ENCODE results near the gene IFITM1.

- TF ChIP-seq CTCF (IDR thresholded peaks at IDR 0.05 in 8 of 11, conservative IDR thresholded peaks at IDR 0.05 in 3 of 11) (no peak), POLR2A (IDR thresholded peaks at IDR 0.05) (no peak)
Measured at GRCh38 chr11:332651-333480, 19.0 kb downstream of the IFITM1 start.
